H1 (cell line): Measurements from ENCODE around the gene COX6A1. TPM values are rescaled to one million over a fixed set of nuclear protein-coding genes. Genes with fewer than 3 reads are reported as not detected.

Source experiments
- BACH1 ChIP-seq: IDR thresholded peaks from 2 replicates; pipeline ENCODE4 v1.6.1; 2012; ENCODE audit warnings: low read length, improper control_type of control experiment
- CBX5 ChIP-seq: fragments of 300-800, 300-1000 bp; sonication (generic); IDR thresholded peaks from 2 replicates; pipeline ENCODE4 v1.7.1; 2016; ENCODE audit warnings: antibody characterized with exemption, low read length, low read depth
- CBX8 ChIP-seq: fragments of 300-800, 300-1000 bp; sonication (generic); IDR thresholded peaks from 2 replicates; pipeline ENCODE4 v1.7.1; 2016; ENCODE audit warnings: low read depth, low read length, borderline replicate concordance
- CHD2 ChIP-seq: IDR thresholded peaks from 2 replicates; pipeline ENCODE4 v1.6.1; 2012; ENCODE audit warnings: low read length, improper control_type of control experiment
- CREB1 ChIP-seq: IDR thresholded peaks from 2 replicates; pipeline ENCODE4 v1.6.1; 2012; ENCODE audit warnings: inconsistent platforms
- EZH2 ChIP-seq: fragments of 200-600 bp; sonication (generic); IDR thresholded peaks from 2 replicates; pipeline ENCODE4 v1.7.1; 2012; ENCODE audit warnings: low read depth, mild to moderate bottlenecking, moderate library complexity, low read length, inconsistent platforms; ENCODE audit not compliant: severe bottlenecking
- GABPA ChIP-seq: IDR thresholded peaks from 2 replicates; pipeline ENCODE4 v1.6.1; 2011; ENCODE audit warnings: mild to moderate bottlenecking, low read length, moderate library complexity, borderline replicate concordance; ENCODE audit not compliant: insufficient read depth
- HDAC2 ChIP-seq, 2 experiments: fragments of 300-600 bp in 1 of 2; sonication (generic) in 1 of 2; IDR thresholded peaks; 2 replicates each; pipeline ENCODE4 v1.6.1; 2011 to 2012; ENCODE audit warnings: low read depth in 2 of 2, low read length in 2 of 2, mild to moderate bottlenecking in 2 of 2, moderate library complexity in 2 of 2, borderline replicate concordance in 1 of 2, inconsistent platforms in 1 of 2
- KDM5A ChIP-seq: fragments of 200-600 bp; IDR thresholded peaks from 2 replicates; pipeline ENCODE4 v1.7.1; 2012; ENCODE audit warnings: mild to moderate bottlenecking, low read length, inconsistent platforms, mixed read lengths
- MAFK ChIP-seq: IDR thresholded peaks from 2 replicates; pipeline ENCODE4 v1.6.1; 2012; ENCODE audit warnings: low read depth, mild to moderate bottlenecking, improper control_type of control experiment, low read length
- NANOG ChIP-seq: IDR thresholded peaks from 2 replicates; pipeline ENCODE4 v1.6.1; 2011; ENCODE audit warnings: low read length, low read depth, mild to moderate bottlenecking, inconsistent platforms; ENCODE audit not compliant: insufficient read depth, poor library complexity, severe bottlenecking
- POLR2AphosphoS5 ChIP-seq: IDR thresholded peaks from 2 replicates; pipeline ENCODE4 v1.6.1; 2011; ENCODE audit warnings: low read depth, low read length
- RBBP5 ChIP-seq: IDR thresholded peaks from 2 replicates; pipeline ENCODE4 v1.7.1; 2012; ENCODE audit warnings: low read depth, mild to moderate bottlenecking, inconsistent platforms, low read length, moderate library complexity, borderline replicate concordance
- SAP30 ChIP-seq: fragments of 300-600 bp; sonication (generic); IDR thresholded peaks from 2 replicates; pipeline ENCODE4 v1.7.1; 2012; ENCODE audit warnings: low read length, moderate library complexity, mild to moderate bottlenecking, inconsistent platforms; ENCODE audit not compliant: insufficient read depth, insufficient replicate concordance
- SIN3A ChIP-seq, 2 experiments: IDR thresholded peaks in 1 of 2; conservative IDR thresholded peaks in 1 of 2; 2 replicates each; pipeline ENCODE4 v1.6.1; 2011 to 2012; ENCODE audit warnings: low read length in 2 of 2, improper control_type of control experiment in 1 of 2, low read depth in 1 of 2, mild to moderate bottlenecking in 1 of 2
- SIX5 ChIP-seq: IDR thresholded peaks from 2 replicates; pipeline ENCODE4 v1.6.1; 2011; ENCODE audit warnings: mild to moderate bottlenecking, low read depth, low read length
- SP1 ChIP-seq: IDR thresholded peaks from 2 replicates; pipeline ENCODE4 v1.6.1; 2011; ENCODE audit warnings: low read depth, low read length
- SP4 ChIP-seq: IDR thresholded peaks from 2 replicates; pipeline ENCODE4 v1.6.1; 2012; ENCODE audit warnings: low read length, inconsistent platforms
- SRF ChIP-seq: IDR thresholded peaks from 2 replicates; pipeline ENCODE4 v1.6.1; 2011; ENCODE audit warnings: mild to moderate bottlenecking, low read depth, low read length, moderate library complexity
- TAF1 ChIP-seq: IDR thresholded peaks from 2 replicates; pipeline ENCODE4 v1.6.1; 2011; ENCODE audit warnings: mild to moderate bottlenecking, low read depth, low read length
- polyA plus RNA-seq, 7 experiments: library from polyadenylated mRNA; depleted of rRNA in 3 of 7; stranded (reverse) in 5 of 7; unstranded in 2 of 7; fragments of >200 nt in 5 of 7; fragments of 200-250 nt in 2 of 7; gene quantifications; 1 replicate in 5 of 7; 2 replicates in 1 of 7; 4 replicates in 1 of 7; pipeline versions ENCODE4 v1.2.1 to v1.2.3, GENCODE V29; 2011 to 2013; ENCODE audit warnings: missing spikeins in 2 of 7, mixed read lengths in 2 of 7
- total RNA-seq: library from RNA; stranded (reverse); fragmentation: NEBNext Ultra II Directional; extraction: Animal tissue kit (Norgen Biotek cat#: 25700); gene quantifications from 2 replicates; pipeline ENCODE4 v1.2.1, GENCODE V29; 2021
- TF ChIP-seq, protein P1 (sequence below): IDR thresholded peaks from 2 replicates; pipeline ENCODE4 v1.6.1; 2012; ENCODE audit warnings: inconsistent platforms
- TF ChIP-seq, protein P2 (sequence below): IDR thresholded peaks from 2 replicates; pipeline ENCODE4 v1.6.1; 2011; ENCODE audit warnings: low read length, improper control_type of control experiment

Gene COX6A1
- total and polyA plus RNA-seq, 2 of the 8 experiments (the other 6 are each of a cell fraction or from before 2014, with no cell fraction given), result 437 to 2,792 TPM

DNA sequence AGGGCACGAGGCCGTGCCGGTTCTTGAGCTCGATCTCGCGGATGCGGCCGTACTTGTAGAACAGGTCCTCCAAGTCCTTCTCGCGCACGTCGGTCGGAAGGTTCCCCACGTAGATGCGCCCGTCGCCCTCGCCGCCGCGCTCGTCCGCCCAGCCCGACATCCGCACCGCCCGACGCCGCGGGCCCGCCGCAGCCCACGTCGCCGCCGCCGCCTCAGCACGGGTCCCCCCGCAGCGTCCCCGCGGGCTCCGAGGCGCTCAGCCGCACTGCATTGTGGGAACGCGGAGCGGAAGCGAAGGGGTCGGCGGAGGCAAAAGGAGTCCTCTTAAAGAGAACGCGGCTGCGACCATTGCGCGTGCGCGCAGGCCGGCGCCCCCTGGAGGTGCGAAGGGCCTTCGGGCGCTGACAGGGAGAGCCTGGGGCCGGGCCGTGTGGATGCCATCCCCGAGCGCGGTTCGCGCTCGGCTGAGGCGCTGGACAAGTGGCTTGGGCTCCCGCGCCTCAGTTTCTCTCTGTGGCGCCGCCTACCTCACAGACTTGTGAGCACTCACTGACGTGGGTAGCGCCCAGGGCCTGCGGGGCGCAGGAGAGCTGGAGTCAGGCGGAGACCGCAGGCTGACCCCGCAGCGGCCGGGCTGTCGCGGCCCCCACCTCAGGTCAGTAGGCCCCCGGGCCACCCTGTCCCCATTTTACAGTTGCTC lies 31.7 kb downstream of the COX6A1 start, which contains the start of gene SRSF9 (continued):
- TF ChIP-seq EZH2 (no peak), SP1 (no peak), HDAC2 (IDR thresholded peaks at IDR 0.05; ENCODE audit: borderline replicate concordance in 1 of 2, low read depth in 2 of 2, low read length in 2 of 2) (0 out of 4 replicates have a peak, but pooled peaks of 1 of the 2 experiments have one; percentile 5), SIX5 (no peak), TAF1 (peak; percentile 70), CHD2 (peak; percentile 75), POLR2AphosphoS5 (peak; percentile 78), SP4 (no peak), CBX8 (no peak), CREB1 (peak; percentile 23), MAFK (no peak), KDM5A (no peak), SAP30 (no peak), SIN3A (conservative IDR thresholded peaks at IDR 0.05 in 1 of 2, IDR thresholded peaks at IDR 0.05 in 1 of 2; ENCODE audit: low read depth in 1 of 2, low read length in 2 of 2) (peak; percentile 71 to 76; a peak in 2 of 4 replicates), BACH1 (no peak), GABPA (no peak), SRF (no peak), RBBP5 (peak; percentile 59; the same call in 1 of the 2 replicates), CBX5 (no peak), NANOG (no peak)
- TF ChIP-seq, protein P1, sequence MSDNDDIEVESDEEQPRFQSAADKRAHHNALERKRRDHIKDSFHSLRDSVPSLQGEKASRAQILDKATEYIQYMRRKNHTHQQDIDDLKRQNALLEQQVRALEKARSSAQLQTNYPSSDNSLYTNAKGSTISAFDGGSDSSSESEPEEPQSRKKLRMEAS, result peak; percentile 12
- TF ChIP-seq, protein P2, sequence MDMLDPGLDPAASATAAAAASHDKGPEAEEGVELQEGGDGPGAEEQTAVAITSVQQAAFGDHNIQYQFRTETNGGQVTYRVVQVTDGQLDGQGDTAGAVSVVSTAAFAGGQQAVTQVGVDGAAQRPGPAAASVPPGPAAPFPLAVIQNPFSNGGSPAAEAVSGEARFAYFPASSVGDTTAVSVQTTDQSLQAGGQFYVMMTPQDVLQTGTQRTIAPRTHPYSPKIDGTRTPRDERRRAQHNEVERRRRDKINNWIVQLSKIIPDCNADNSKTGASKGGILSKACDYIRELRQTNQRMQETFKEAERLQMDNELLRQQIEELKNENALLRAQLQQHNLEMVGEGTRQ, result no peak
